PFSK-1 (cell line): ENCODE measurements around the gene CHD6.

ENCODE experiments used
- FOXP2 ChIP-seq: optimal IDR thresholded peaks from 2 replicates; pipeline ENCODE3; 2011; ENCODE audit warnings: borderline replicate concordance, control low read depth, inconsistent platforms; ENCODE audit not compliant: insufficient read depth; ENCODE audit errors: extremely low read length, extremely low read depth
- POLR2AphosphoS5 ChIP-seq: IDR thresholded peaks from 2 replicates; pipeline ENCODE4 v1.6.1; 2012; ENCODE audit warnings: low read depth, mild to moderate bottlenecking, control low read depth, low read length, moderate library complexity
- SIN3A ChIP-seq: IDR thresholded peaks from 2 replicates; pipeline ENCODE4 v1.6.1; 2012; ENCODE audit warnings: mild to moderate bottlenecking, low read length, moderate library complexity, borderline replicate concordance; ENCODE audit not compliant: insufficient read depth
- TAF1 ChIP-seq: IDR thresholded peaks from 2 replicates; pipeline ENCODE4 v1.6.1; 2012; ENCODE audit warnings: low read length, control low read depth, borderline replicate concordance; ENCODE audit not compliant: insufficient read depth
- TF ChIP-seq, protein P1 (sequence below), 2 experiments: IDR thresholded peaks; 2 replicates each; pipeline versions ENCODE4 v1.6.1 to v1.8.0; 2011 to 2012; ENCODE audit warnings: low read depth in 2 of 2, low read length in 2 of 2, control low read depth in 1 of 2, inconsistent platforms in 1 of 2, mild to moderate bottlenecking in 1 of 2, moderate library complexity in 1 of 2; ENCODE audit not compliant: insufficient read depth in 1 of 2

Gene CHD6

DNA sequence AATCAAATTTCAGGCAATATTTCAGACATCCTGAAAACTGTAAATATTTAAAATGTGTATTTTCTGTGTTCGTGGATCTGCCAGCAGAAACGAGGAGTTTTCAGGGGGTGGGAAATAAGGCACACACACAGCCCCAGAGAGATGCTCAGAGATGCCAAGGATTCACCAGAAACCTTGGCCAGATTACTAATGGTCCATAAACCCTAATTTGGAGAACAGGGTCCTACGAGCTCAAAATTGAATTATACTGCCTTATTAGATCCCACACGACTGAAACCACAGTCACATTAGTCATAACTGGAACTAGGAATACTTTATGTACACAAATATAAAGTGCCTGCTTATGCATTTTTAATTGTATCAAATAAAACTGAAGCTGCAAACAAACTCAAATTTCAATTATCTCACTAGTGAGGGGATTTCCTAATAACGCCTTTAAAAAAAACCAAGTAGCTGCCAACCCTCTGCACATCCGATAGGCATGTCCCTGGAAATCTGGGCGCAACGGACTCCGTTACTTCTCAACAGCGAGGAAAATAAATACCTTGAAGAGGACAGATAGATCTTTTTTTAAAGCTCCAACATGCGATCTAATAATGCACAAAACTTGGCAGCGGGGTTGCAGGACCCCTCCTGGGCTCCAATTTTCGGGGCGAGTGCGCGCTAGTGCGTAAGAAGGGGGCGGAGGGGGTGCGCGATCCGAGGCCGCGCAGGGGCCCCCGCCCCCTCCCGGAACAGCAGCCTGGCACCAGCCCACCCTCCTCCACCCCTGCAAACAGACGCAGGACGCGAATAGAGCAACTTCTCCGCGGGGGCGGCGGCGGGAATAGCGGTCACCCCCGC, 897 bp downstream of the CHD6 start:
- TF ChIP-seq TAF1, result no peak
- no peak; the same call in 1 of the 2 replicates for TF ChIP-seq SIN3A
- TF ChIP-seq, protein P1, sequence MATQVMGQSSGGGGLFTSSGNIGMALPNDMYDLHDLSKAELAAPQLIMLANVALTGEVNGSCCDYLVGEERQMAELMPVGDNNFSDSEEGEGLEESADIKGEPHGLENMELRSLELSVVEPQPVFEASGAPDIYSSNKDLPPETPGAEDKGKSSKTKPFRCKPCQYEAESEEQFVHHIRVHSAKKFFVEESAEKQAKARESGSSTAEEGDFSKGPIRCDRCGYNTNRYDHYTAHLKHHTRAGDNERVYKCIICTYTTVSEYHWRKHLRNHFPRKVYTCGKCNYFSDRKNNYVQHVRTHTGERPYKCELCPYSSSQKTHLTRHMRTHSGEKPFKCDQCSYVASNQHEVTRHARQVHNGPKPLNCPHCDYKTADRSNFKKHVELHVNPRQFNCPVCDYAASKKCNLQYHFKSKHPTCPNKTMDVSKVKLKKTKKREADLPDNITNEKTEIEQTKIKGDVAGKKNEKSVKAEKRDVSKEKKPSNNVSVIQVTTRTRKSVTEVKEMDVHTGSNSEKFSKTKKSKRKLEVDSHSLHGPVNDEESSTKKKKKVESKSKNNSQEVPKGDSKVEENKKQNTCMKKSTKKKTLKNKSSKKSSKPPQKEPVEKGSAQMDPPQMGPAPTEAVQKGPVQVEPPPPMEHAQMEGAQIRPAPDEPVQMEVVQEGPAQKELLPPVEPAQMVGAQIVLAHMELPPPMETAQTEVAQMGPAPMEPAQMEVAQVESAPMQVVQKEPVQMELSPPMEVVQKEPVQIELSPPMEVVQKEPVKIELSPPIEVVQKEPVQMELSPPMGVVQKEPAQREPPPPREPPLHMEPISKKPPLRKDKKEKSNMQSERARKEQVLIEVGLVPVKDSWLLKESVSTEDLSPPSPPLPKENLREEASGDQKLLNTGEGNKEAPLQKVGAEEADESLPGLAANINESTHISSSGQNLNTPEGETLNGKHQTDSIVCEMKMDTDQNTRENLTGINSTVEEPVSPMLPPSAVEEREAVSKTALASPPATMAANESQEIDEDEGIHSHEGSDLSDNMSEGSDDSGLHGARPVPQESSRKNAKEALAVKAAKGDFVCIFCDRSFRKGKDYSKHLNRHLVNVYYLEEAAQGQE (IDR thresholded peaks at IDR 0.05; ENCODE audit: insufficient read depth in 1 of 2, low read depth in 2 of 2, low read length in 2 of 2), result no peak
- TF ChIP-seq POLR2AphosphoS5, result no peak
- TF ChIP-seq FOXP2, result no peak

DNA sequence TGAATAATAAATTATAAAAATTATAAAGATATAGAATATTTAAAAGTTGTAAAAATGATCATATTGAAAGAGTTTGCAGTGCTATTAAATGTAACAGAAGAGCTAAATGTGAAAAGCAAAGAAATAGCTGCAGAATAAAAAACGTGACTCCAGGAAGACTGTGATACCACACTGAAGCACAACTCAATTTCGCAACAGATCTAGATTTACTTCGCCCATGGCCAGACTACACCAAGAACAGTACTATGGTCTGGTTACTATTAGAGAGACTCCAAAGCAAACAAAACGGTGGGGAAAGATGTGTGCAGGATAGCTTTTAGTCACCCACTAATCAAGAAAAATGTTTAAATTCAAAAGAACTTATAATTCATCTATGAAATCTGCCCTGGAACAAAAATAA, 1.9 kb downstream of the CHD6 start:
- no peak for TF ChIP-seq FOXP2
- TF ChIP-seq, protein P1 (IDR thresholded peaks at IDR 0.05; ENCODE audit: insufficient read depth in 1 of 2, low read depth in 2 of 2, low read length in 2 of 2), result no peak

DNA sequence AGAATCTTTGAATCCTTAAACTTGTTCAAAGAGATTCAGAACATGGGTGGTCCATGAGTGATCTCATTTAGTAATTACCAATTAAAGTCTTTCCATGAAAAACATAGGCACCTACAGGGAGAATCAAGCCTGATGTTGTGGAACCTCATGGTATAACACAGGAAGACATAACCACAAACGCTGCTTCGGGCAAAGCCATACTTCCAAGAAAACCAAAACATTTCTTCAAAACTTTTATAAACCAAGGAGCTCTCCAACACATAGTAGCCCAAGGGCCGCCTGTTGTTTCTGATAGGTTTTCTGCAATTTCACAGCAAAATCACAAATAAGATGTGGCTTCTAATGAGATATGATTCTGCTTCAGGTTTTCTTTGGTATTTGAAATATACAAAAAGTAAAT, 2.5 kb downstream of the CHD6 start:
- no peak for TF ChIP-seq POLR2AphosphoS5
- no peak for TF ChIP-seq TAF1
- no peak for TF ChIP-seq SIN3A
- no peak for TF ChIP-seq FOXP2
- TF ChIP-seq, protein P1 (IDR thresholded peaks at IDR 0.05; ENCODE audit: insufficient read depth in 1 of 2, low read depth in 2 of 2, low read length in 2 of 2), result no peak

DNA sequence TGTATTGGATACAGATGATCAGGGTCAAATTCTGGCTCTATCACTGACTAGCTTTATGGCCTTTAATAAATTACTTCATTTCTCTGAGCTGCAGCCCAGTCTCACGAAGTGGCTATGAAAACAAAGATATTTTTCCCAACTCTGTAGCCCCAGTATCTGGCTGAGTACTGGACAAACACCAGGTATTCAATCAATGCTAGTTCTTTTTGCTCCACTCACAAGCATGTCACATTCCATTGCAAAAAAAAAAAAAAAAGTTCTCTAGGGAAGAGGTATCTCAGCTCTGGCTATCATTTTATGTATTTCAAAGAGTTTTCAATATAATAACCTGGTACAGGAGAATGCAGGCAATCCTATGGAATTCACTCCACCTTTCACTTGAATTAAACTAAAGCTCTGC, 3.1 kb downstream of the CHD6 start:
- TF ChIP-seq POLR2AphosphoS5 (no peak), TAF1 (no peak), FOXP2 (no peak), SIN3A (no peak)
- TF ChIP-seq, protein P1 (IDR thresholded peaks at IDR 0.05; ENCODE audit: insufficient read depth in 1 of 2, low read depth in 2 of 2, low read length in 2 of 2), result no peak

DNA sequence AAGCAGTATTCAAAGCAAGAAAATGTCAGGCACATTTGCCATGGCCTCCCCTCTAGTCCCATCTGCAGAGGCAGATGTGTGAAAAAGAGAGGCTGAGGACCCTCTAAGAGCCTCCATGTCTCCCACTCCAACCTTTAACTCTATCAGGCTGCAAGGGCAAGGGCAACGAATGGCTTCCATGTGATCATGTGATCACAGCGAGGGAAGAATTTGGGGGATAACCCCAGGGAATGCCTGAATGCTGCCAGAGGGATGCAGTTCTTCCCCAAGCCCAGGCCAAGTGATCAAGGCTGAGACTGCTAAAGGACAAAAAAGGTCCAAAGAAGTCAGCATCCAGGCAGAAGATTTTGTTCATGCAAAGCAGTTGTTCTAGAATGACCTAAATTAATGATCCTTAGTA, 4.9 kb downstream of the CHD6 start:
- TF ChIP-seq, protein P1 (IDR thresholded peaks at IDR 0.05; ENCODE audit: insufficient read depth in 1 of 2, low read depth in 2 of 2, low read length in 2 of 2), result no peak
- no peak for TF ChIP-seq FOXP2
- no peak for TF ChIP-seq POLR2AphosphoS5
- no peak for TF ChIP-seq TAF1
- TF ChIP-seq SIN3A, result no peak
